Measurements from ENCODE around the gene TMEM87B. TPM values are rescaled to one million over a fixed set of nuclear protein-coding genes. Genes with fewer than 3 reads are reported as not detected.

Gene TMEM87B
- total and polyA plus RNA-seq, 2 of the 8 experiments (the other 6 are each of a cell fraction or from before 2014, with no cell fraction given) = 7.2 to 9.0 TPM

GRCh38 chr2:112059671-112060070 is 4.6 kb downstream of the TMEM87B start:
- Histone ChIP-seq H3K4me3 (ENCODE audit: extremely low read depth in 1 of 4, insufficient read depth in 2 of 4, low read depth in 3 of 4, low read length in 4 of 4) (no peak overlapping the region), H3K56ac (replicated peaks; ENCODE audit: insufficient read length, low read depth, low read length) (no peak overlapping the region), H3K4me1 (replicated peaks in 1 of 4; ENCODE audit: control insufficient read depth in 3 of 4, insufficient read depth in 4 of 4, low read length in 3 of 4) (no peaks in the 10 kb centered on the region; a peak in 2 of 7 replicates), H3K79me1 (ENCODE audit: low read depth, low read length) (no peaks in the 10 kb centered on the region), H2BK15ac (ENCODE audit: low read length) (no peak overlapping the region), H2BK120ac (replicated peaks; ENCODE audit: low read depth, low read length) (no peak overlapping the region), H2BK20ac (ENCODE audit: low read length) (no peak overlapping the region), H2BK5ac (ENCODE audit: low read depth, low read length) (no peak overlapping the region), H2AK5ac (ENCODE audit: low read depth, low read length) (no peak overlapping the region), H2AFZ (ENCODE audit: low read length) (no peak overlapping the region), H3K4me2 (ENCODE audit: insufficient read depth in 1 of 2, low read depth in 2 of 2, low read length in 2 of 2) (no peak overlapping the region), H4K20me1 (replicated peaks in 1 of 2; ENCODE audit: control insufficient read depth in 1 of 2, insufficient read depth in 2 of 2, low read length in 2 of 2) (peaks cover 2% of the 10 kb centered on the region in 2 experiments), H3K4ac (replicated peaks; ENCODE audit: insufficient read length, low read depth, low read length) (no peak overlapping the region), H4K5ac (ENCODE audit: insufficient read length, low read depth, low read length) (no peak overlapping the region), H3K23me2 (ENCODE audit: low read depth, low read length) (peaks cover 7% of the 10 kb centered on the region; the same call in 1 of the 2 replicates), H3K36me3 (ENCODE audit: control insufficient read depth in 2 of 4, insufficient read depth in 4 of 4, low read length in 3 of 4) (peaks cover 0 to 7% (median 2%) of the 10 kb centered on the region in 4 experiments; a peak in 3 of 8 replicates), H3K9me3 (ENCODE audit: insufficient read depth in 2 of 2, low read depth in 1 of 2, low read length in 1 of 2) (no peaks in the 10 kb centered on the region), H3K18ac (ENCODE audit: extremely low read depth, low read length) (no peak overlapping the region), H3K14ac (ENCODE audit: insufficient read length) (no peak overlapping the region), H3K27me3 (replicated peaks in 1 of 4; ENCODE audit: control insufficient read depth in 3 of 4, extremely low read depth in 1 of 4, insufficient read depth in 3 of 4, low read length in 3 of 4) (no peaks in the 10 kb centered on the region), H2BK12ac (ENCODE audit: low read depth, low read length) (no peak overlapping the region), H3K23ac (ENCODE audit: insufficient read length) (no peak overlapping the region), H4K91ac (replicated peaks; ENCODE audit: insufficient read length, low read length) (no peak overlapping the region), H4K8ac (ENCODE audit: extremely low read depth, insufficient read depth, low read length) (no peak overlapping the region), H3K79me2 (ENCODE audit: control insufficient read depth in 1 of 2, insufficient read depth in 2 of 2, low read length in 2 of 2) (no peaks in the 10 kb centered on the region), H3K27ac (ENCODE audit: low read depth, low read length) (no peak overlapping the region), H3K9ac (replicated peaks in 1 of 4; ENCODE audit: extremely low read depth in 1 of 4, low read depth in 3 of 4, low read length in 3 of 4) (no peak overlapping the region)
- FAIRE-seq (no peak), DNase-seq (ENCODE audit: low read depth in 1 of 2, low spot score in 2 of 2) (no peak)
- ChIA-PET CTCF (ENCODE audit: partially characterized antibody) (interaction anchor here (1.2 kb wide), 1 partner anchor 12 kb away, joined by 4 read pairs; no protein-coding TSS in a partner anchor), POLR2A (ENCODE audit: partially characterized antibody) (no interaction called here)
- 75% methylated on average over 2 of the region's 2 CpGs; no CpG with 5 or more reads in 1 of the 2 experiments for WGBS, 2 experiments (ENCODE audit: extremely low coverage in 1 of 2, insufficient coverage in 1 of 2, insufficient read length in 1 of 2, insufficient replicate concordance in 2 of 2, low coverage in 1 of 2, low lambda C conversion rate in 2 of 2, missing lambda C conversion rate in 1 of 2)
- TF ChIP-seq TCF12 (IDR thresholded peaks at IDR 0.05; ENCODE audit: low read depth, low read length) (no peak), CREB1 (IDR thresholded peaks at IDR 0.05) (no peak), HDAC6 (IDR thresholded peaks at IDR 0.05; ENCODE audit: low read depth, low read length) (no peak)

Data from H1 (cell line).